Endometrial microvascular endothelial cells (primary cell): ENCODE data around the gene COPS4. TPM values are rescaled to one million over a fixed set of nuclear protein-coding genes. Genes with fewer than 3 reads are reported as not detected.

ENCODE experiments used
- in situ Hi-C: cut with HindIII; loops from 2 replicates; pipeline ENCODE4 v1.10.0; 2017; ENCODE audit warnings: low sequenced_read_pairs, low pct_unique_long_range_greater_than_20kb; ENCODE audit errors: inconsistent ontology term
- total RNA-seq: library from RNA; depleted of rRNA; stranded (reverse); fragments of >200 nt; gene quantifications from one replicate; pipeline ENCODE4 v1.2.3, GENCODE V29; 2015; ENCODE audit errors: inconsistent ontology term

Gene COPS4
- total RNA-seq, 1 donor from 2014 or later, result 71.5 TPM

- in situ Hi-C loops, result no loop called here
Observed at GRCh38 chr4:83112231-83112630, 77.2 kb downstream of the COPS4 start.

- in situ Hi-C loops, result no loop called here
Observed at GRCh38 chr4:83112678-83113428, 77.9 kb downstream of the COPS4 start.

DNA sequence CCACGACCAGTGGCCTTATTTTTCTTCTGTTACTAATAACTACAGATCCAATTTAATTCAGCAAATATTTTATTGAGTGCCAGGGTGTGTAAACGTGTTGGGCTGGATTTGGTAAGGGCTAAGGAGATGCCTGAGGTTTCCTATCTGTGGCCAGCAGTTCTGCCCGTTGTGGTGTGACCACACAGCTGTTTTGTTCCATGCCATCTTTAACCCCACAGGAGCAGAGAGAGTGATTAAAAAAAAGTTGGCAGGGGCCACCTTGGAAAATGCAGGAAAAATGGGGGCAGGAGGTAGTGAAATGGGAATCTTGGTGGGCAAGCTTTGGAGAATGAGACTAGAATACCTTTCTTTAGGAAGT is 78.4 kb downstream of the COPS4 start:
- in situ Hi-C loops, result no loop called here

GRCh38 chr4:83114576-83114975 is 79.6 kb downstream of the COPS4 start, which contains the start of gene PLAC8:
Gene PLAC8, minus strand, starts transcription at chr4:83114729. Its CDS starts 6,808 bp downstream, at chr4:83107921.
- in situ Hi-C loops, result no loop called here

DNA sequence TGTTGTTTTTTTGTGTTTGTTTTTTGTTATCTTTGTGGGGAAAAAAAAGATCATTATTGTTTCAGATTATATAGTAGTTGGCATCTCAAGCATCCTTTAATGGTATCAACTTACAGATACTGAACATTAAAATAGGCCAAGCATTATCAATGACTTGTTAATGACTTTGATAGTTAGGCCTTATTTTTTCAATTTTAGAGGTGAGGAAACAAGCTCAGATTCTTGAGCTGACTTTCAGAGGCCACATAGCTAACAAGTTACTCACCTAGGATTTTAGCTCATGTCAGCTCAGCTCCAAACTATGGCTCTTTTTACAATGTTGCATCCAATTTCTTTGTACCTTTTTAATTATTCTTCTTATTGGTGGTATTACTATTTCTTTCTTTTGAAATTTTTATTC is 80.0 kb downstream of the COPS4 start:
- in situ Hi-C loops, result no loop called here

GRCh38 chr4:83115656-83116285 is 80.8 kb downstream of the COPS4 start:
- in situ Hi-C loops, result no loop called here

DNA sequence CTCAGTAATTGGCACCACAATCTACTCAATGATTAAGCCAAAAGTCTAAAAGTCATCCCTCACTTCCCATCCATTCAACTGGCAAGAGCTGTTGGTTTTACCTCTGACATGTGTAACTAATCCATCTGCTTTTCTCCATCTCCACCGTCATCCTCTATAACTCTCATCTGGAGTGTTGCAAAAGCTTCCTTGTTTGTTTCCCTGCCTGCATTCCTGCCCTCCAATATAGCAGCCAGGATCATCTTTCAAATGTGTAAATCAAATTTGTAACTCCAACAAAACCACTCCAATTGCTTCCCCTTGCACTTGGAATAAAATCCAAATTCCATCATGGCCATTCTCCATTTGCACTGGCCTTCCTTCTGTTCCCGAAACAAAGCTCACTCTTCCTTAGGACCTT is 83.9 kb downstream of the COPS4 start:
- in situ Hi-C loops, result no loop called here

GRCh38 chr4:83121246-83121645 is 86.3 kb downstream of the COPS4 start:
- in situ Hi-C loops, result no loop called here

DNA sequence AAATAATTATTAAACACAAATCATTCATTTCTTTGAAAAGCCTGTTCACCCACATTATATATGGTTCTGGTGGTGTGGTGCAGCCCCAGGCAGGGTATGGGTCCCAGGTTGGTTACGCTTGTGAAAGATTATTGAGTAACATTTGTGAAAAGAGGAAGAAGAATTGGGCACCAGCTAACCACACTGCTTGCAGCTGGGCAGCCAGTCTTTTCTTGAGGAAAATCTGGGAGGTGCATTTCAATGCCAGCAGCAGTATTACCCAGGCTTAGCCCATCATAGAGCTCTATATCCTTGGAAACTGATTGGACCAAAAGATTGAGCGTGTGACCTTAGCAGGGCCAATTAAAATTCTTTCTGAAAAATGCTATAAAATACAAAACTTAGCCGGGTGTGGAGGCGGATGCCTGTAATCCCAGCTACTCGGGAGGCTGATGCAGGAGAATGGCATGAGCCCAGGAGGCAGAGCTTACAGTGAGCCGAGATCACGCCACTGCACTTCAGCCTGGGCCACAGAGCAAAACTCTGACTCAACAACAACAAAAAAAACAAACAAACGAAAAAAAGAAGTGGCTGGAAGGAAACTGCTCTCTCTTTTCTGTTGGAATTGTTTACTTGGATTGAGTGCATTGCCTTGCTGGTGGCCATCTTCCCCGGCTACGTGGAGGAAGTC is 89.3 kb downstream of the COPS4 start:
- in situ Hi-C loops, result no loop called here

Other genes starting within 250 kb of the COPS4 start
- 30.7 TPM for gene SCD5, start 236.4 kb upstream of the COPS4 start, total RNA-seq
- 211 TPM for gene SEC31A, start 144.0 kb upstream of the COPS4 start, total RNA-seq
- 0.56 TPM for gene THAP9, start 134.4 kb upstream of the COPS4 start, total RNA-seq
- gene LIN54, start 24.4 kb upstream of the COPS4 start, total RNA-seq, result 12.8 TPM
- 3.8 TPM for gene PLAC8, start 79.5 kb downstream of the COPS4 start, total RNA-seq
- gene COQ2, start 249.6 kb downstream of the COPS4 start, total RNA-seq, result 26.6 TPM